CD4-positive, alpha-beta T cell (primary cell): Measurements from ENCODE around the gene PRL. TPM values are rescaled to one million over a fixed set of nuclear protein-coding genes. Genes with fewer than 3 reads are reported as not detected.

Source experiments
- ATAC-seq: fragments of 200-7000 bp; cut with Tn5 transposase; one replicate; pipeline ENCODE4 v1.10.0; 2022; ENCODE audit warnings: mild to moderate bottlenecking; ENCODE audit not compliant: poor library complexity
- CTCF ChIA-PET: fragments of 350-600 bp; sonication (Branson Sonifier 250); formaldehyde crosslinking; loops from one replicate; lab custom pipeline; 2021; ENCODE audit warnings: antibody characterized with exemption, inconsistent platforms; lab: Charles Lee
- POLR2A ChIA-PET: fragments of 350-600 bp; sonication (Branson Sonifier 250); formaldehyde crosslinking; loops from one replicate; lab custom pipeline; 2021; ENCODE audit warnings: antibody characterized with exemption, inconsistent platforms; lab: Charles Lee
- DNase-seq, 14 experiments: peaks; one replicate each; pipeline ENCODE4 v3.0.0-alpha.2; 2013 to 2020; ENCODE audit warnings: mixed read lengths in 2 of 14
- H3K27ac ChIP-seq, 2 donors: one replicate each; pipeline versions ENCODE4 v1.5.1 to v1.7.0; 2013; ENCODE audit warnings: low read length in 2 of 2, low read depth in 1 of 2, mild to moderate bottlenecking in 1 of 2
- H3K27me3 ChIP-seq, 2 experiments: 1 replicate in 1 of 2; 2 replicates in 1 of 2; pipeline versions ENCODE4 v1.6.1 to v1.7.0; 2013; ENCODE audit warnings: low read length in 2 of 2, control low read depth in 1 of 2, mild to moderate bottlenecking in 1 of 2, moderate library complexity in 1 of 2; ENCODE audit not compliant: insufficient read depth in 2 of 2, control insufficient read depth in 1 of 2
- H3K36me3 ChIP-seq: one replicate; pipeline ENCODE4 v1.6.1; 2013; ENCODE audit warnings: low read length, control low read depth; ENCODE audit not compliant: insufficient read depth
- H3K4me1 ChIP-seq: one replicate; pipeline ENCODE4 v1.6.1; 2013; ENCODE audit warnings: low read length, control low read depth; ENCODE audit not compliant: insufficient read depth
- H3K4me3 ChIP-seq: one replicate; pipeline ENCODE4 v1.5.1; 2013; ENCODE audit warnings: mild to moderate bottlenecking, low read length, moderate library complexity
- H3K9me3 ChIP-seq, 2 experiments: 1 replicate in 1 of 2; 2 replicates in 1 of 2; pipeline versions ENCODE4 v1.6.1 to v1.7.0; 2013; ENCODE audit warnings: low read length in 2 of 2, mild to moderate bottlenecking in 2 of 2, control low read depth in 1 of 2, moderate library complexity in 1 of 2; ENCODE audit not compliant: control insufficient read depth in 1 of 2, insufficient read depth in 1 of 2
- H3K27ac Mint-ChIP-seq: one replicate; pipeline ENCODE4 v1.8.0; 2020; ENCODE audit warnings: mixed read lengths
- H3K27me3 Mint-ChIP-seq: one replicate; pipeline ENCODE4 v1.8.0; 2021; ENCODE audit warnings: mixed read lengths
- H3K36me3 Mint-ChIP-seq: one replicate; pipeline ENCODE4 v1.8.0; 2021; ENCODE audit warnings: low read depth, mixed read lengths
- H3K4me1 Mint-ChIP-seq: one replicate; pipeline ENCODE4 v1.8.0; 2021; ENCODE audit warnings: low read depth, mixed read lengths
- H3K4me3 Mint-ChIP-seq: one replicate; pipeline ENCODE4 v1.8.0; 2020; ENCODE audit warnings: mild to moderate bottlenecking, mixed read lengths
- H3K9me3 Mint-ChIP-seq: one replicate; pipeline ENCODE4 v1.8.0; 2020; ENCODE audit warnings: mixed read lengths
- CTCF ChIP-seq: fragments of 200-600 bp; IDR thresholded peaks from one replicate; pipeline ENCODE4 v1.8.0; 2022; ENCODE audit warnings: antibody characterized with exemption, mild to moderate bottlenecking
- intact Hi-C, 2 experiments: fragments of 100-400 bp; cut with DNase I in 1 of 2; cut with micrococcal nuclease in 1 of 2; formaldehyde crosslinking; loops; one replicate each; pipeline versions ENCODE4 v1.15.1 to v1.9.0; 2023 to 2025; cut with DNase I, micrococcal nuclease
- total RNA-seq, 174 experiments: library from RNA in 2 of 174; stranded (reverse) in 2 of 174; gene quantifications; one replicate each; pipeline ENCODE4 v1.2.3 and lab custom pipeline; 2021 to 2026

The PRL gene
- total RNA-seq, 2 experiments from 2014 or later = not detected

DNA sequence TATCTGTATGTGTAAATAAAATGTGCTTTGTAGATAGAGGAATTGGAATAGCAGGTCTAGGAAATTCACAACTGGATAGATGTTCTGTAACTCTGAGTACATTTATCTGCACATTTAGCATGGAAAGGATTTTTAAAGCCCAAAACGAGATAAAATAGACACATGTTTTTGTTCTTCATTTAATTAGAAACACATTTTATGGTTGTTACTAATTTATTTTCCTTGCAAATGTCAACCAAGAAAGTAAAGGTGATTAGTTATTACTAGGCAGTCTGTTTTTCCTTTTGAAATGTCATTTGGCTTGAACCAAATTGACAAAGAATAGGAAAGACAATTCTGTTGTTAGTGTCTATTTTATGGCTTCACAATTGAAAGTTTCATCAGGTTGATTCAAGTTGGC lies 769 bp downstream of the PRL start:
- peaks cover 0 to 4% of the 10 kb centered on the region in 2 experiments for H3K9me3 ChIP-seq
- intact Hi-C loops = no loop called here
- DNase-seq = no peak
- ATAC-seq = no peak
- no peak for TF ChIP-seq CTCF
- no peak overlapping the region for H3K27ac Mint-ChIP-seq
- H3K9me3 Mint-ChIP-seq = no peaks in the 10 kb centered on the region
- no peak overlapping the region for H3K4me3 ChIP-seq
- H3K27ac ChIP-seq = no peak overlapping the region
- H3K36me3 Mint-ChIP-seq = no peaks in the 10 kb centered on the region
- no peaks in the 10 kb centered on the region for H3K27me3 ChIP-seq
- POLR2A ChIA-PET = no interaction called here
- no peaks in the 10 kb centered on the region for H3K4me1 Mint-ChIP-seq
- H3K36me3 ChIP-seq = no peaks in the 10 kb centered on the region
- CTCF ChIA-PET = no interaction called here
- no peak overlapping the region for H3K4me3 Mint-ChIP-seq
- no peaks in the 10 kb centered on the region for H3K27me3 Mint-ChIP-seq
- H3K4me1 ChIP-seq = no peaks in the 10 kb centered on the region

DNA sequence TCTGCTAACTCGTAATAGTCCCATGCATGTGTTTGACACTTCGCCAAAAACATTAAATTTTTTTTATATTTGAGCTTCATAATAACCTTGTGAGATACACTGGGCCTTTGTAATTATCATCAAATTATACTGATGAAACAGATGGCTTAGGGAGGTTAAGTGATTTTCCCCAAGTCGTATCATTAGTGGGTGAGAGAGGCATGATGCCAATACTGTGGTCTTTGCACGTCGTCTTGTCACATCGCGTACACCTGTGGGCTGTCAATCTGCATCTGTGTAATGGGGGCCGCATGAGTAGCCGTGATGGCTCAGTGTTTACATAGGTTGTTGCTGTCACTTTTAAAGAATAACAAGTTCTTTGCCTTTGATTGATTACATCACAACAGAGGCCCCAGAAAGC lies 1.7 kb downstream of the PRL start:
- DNase-seq = no peak
- Mint-ChIP-seq H3K4me3 (no peak overlapping the region), H3K9me3 (no peaks in the 10 kb centered on the region), H3K4me1 (no peaks in the 10 kb centered on the region), H3K27me3 (no peaks in the 10 kb centered on the region), H3K27ac (no peak overlapping the region), H3K36me3 (no peaks in the 10 kb centered on the region)
- Histone ChIP-seq H3K9me3 (peaks cover 0 to 4% of the 10 kb centered on the region in 2 experiments), H3K4me3 (no peak overlapping the region), H3K4me1 (no peaks in the 10 kb centered on the region), H3K27ac (no peak overlapping the region), H3K27me3 (no peaks in the 10 kb centered on the region), H3K36me3 (no peaks in the 10 kb centered on the region)
- ATAC-seq = no peak
- intact Hi-C loops = no loop called here
- ChIA-PET CTCF (no interaction called here), POLR2A (no interaction called here)
- TF ChIP-seq CTCF = no peak

DNA sequence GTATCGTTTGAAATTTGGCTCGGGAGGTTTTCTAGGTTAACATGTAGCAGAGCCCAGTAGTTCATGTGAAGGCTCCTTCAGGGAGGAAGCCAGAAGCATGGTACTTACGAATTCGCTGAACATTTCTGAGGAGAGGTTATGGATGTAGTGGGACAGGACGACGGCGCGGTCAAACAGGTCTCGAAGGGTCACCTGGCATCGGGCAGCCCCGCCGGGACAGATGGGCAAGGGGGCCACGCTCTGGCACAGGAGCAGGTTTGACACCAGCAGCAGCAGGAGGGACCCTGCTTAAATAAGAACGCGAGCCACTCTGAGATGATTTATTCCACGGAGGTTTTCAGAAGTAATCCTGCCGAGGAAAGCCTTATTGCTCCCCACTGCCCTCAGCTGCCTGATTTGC lies 2.5 kb downstream of the PRL start:
- H3K27ac ChIP-seq = no peak overlapping the region
- ATAC-seq (no peak), DNase-seq (no peak)
- no peaks in the 10 kb centered on the region for H3K27me3 ChIP-seq
- no peaks in the 10 kb centered on the region for H3K27me3 Mint-ChIP-seq
- intact Hi-C loops = no loop called here
- no peak overlapping the region for H3K4me3 ChIP-seq
- peaks cover 0 to 4% of the 10 kb centered on the region in 2 experiments for H3K9me3 ChIP-seq
- H3K4me3 Mint-ChIP-seq = no peak overlapping the region
- POLR2A ChIA-PET = no interaction called here
- H3K27ac Mint-ChIP-seq = no peak overlapping the region
- CTCF ChIA-PET = no interaction called here
- no peaks in the 10 kb centered on the region for H3K4me1 Mint-ChIP-seq
- no peaks in the 10 kb centered on the region for H3K4me1 ChIP-seq
- H3K36me3 ChIP-seq = no peaks in the 10 kb centered on the region
- H3K9me3 Mint-ChIP-seq = no peaks in the 10 kb centered on the region
- H3K36me3 Mint-ChIP-seq = no peaks in the 10 kb centered on the region
- no peak for TF ChIP-seq CTCF
